ENCODE measurements around the gene DLX1.

Gene DLX1

DNA sequence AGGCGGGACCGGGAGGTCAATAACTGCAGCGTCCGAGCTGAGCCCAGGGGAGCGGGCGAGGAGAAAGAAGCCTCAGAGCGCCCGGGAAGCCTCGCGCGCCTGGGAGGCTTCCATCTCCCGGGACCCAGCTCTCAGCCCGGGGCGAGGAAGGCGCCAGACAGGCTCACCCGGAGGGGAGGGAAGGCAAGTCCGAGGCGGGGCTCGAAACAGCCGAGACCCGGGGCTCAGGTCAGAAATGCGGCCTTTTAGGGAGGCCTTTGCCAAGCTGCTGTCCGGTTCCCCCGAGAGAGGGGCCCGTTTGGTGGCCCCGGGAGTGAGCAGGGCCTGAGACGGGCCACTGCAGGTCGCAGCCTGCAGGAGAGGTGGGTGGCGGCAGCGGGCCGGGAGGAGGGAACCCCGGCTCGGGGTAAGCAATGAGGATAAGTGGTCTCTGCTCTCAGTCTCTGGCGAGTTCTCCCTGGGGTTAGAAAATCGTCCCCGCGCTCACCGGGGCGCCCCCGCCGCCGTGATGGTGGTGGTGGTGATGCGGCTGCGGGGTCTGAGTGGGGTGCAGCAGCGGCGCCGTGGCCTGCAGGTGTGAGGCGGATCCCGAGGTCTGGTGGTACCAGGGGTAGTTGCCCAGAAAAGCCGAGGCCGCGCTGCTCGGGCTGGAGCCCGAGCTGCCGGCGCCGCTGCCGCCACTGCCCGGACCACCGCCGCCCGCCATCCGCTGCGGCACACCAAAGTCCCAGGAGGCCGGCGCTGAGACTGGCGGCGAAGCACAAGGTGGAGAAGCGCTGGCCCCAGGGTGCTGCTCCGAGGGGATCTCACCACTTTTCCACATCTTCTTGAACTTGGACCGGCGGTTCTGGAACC is 15.0 kb downstream of the DLX1 start:
- peak overlapping the region; percentile 99 for H3K27ac ChIP-seq (ENCODE audit: extremely low read depth, low read depth, low read length)
- peaks cover 0 to 22% of the 10 kb centered on the region in 2 experiments; a peak in 1 of 3 replicates for H3K36me3 ChIP-seq (ENCODE audit: control insufficient read depth in 2 of 2, insufficient read depth in 1 of 2, low read length in 2 of 2)
- POLR2A ChIA-PET, result interaction anchor here (1.2 to 8.7 kb wide), 4 partner anchors 16 to 178 kb away, joined by 3 to 147 read pairs (median 42); partner anchors contain the start of genes DLX1 and HAT1
- no peaks in the 10 kb centered on the region for H3K9me3 ChIP-seq (ENCODE audit: control insufficient read depth, insufficient read depth, low read depth, low read length)
- CTCF ChIA-PET, result interaction anchor here (0.5 to 1.4 kb wide), 4 partner anchors 53 to 418 kb away, joined by 3 to 6 read pairs (median 4); no protein-coding TSS in a partner anchor
- peaks cover 19% of the 10 kb centered on the region for H3K4me1 ChIP-seq (ENCODE audit: control insufficient read depth, insufficient read depth, low read length)
- H3K4me3 ChIP-seq (ENCODE audit: low read depth, low read length), result peak overlapping the region; percentile 67
- TF ChIP-seq ZNF621 (tag by site-specific recombination; IDR thresholded peaks at IDR 0.05) (no peak), ZNF16 (tag by site-specific recombination; IDR thresholded peaks at IDR 0.05; ENCODE audit: low read depth) (no peak), ZBTB20 (tag by site-specific recombination; IDR thresholded peaks at IDR 0.05) (peak; percentile 99), ZBTB7A (tag by site-specific recombination; IDR thresholded peaks at IDR 0.05; ENCODE audit: low read depth) (0 out of 2 replicates have a peak, but pooled peaks have one; percentile 24), ZNF792 (tag by site-specific recombination; IDR thresholded peaks at IDR 0.05) (no peak), IKZF3 (tag by site-specific recombination; IDR thresholded peaks at IDR 0.05) (no peak), ZBTB21 (tag by site-specific recombination; IDR thresholded peaks at IDR 0.05) (no peak), GLIS2 (tag by site-specific recombination; IDR thresholded peaks at IDR 0.05) (peak; percentile 79), ZNF544 (tag by site-specific recombination; IDR thresholded peaks at IDR 0.05) (no peak), ZNF223 (tag by site-specific recombination; IDR thresholded peaks at IDR 0.05) (0 out of 2 replicates have a peak, but pooled peaks have one; percentile 49), BCL11A (tag by site-specific recombination; IDR thresholded peaks at IDR 0.05; ENCODE audit: low read depth) (0 out of 2 replicates have a peak, but pooled peaks have one; percentile 11), ZNF140 (tag by site-specific recombination; IDR thresholded peaks at IDR 0.05) (no peak)
- TF ChIP-seq, protein P1, sequence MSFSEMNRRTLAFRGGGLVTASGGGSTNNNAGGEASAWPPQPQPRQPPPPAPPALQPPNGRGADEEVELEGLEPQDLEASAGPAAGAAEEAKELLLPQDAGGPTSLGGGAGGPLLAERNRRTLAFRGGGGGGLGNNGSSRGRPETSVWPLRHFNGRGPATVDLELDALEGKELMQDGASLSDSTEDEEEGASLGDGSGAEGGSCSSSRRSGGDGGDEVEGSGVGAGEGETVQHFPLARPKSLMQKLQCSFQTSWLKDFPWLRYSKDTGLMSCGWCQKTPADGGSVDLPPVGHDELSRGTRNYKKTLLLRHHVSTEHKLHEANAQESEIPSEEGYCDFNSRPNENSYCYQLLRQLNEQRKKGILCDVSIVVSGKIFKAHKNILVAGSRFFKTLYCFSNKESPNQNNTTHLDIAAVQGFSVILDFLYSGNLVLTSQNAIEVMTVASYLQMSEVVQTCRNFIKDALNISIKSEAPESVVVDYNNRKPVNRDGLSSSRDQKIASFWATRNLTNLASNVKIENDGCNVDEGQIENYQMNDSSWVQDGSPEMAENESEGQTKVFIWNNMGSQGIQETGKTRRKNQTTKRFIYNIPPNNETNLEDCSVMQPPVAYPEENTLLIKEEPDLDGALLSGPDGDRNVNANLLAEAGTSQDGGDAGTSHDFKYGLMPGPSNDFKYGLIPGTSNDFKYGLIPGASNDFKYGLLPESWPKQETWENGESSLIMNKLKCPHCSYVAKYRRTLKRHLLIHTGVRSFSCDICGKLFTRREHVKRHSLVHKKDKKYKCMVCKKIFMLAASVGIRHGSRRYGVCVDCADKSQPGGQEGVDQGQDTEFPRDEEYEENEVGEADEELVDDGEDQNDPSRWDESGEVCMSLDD (tag by site-specific recombination; IDR thresholded peaks at IDR 0.05), result peak; percentile 45; the same call in 1 of the 2 replicates
- TF ChIP-seq, protein P2, sequence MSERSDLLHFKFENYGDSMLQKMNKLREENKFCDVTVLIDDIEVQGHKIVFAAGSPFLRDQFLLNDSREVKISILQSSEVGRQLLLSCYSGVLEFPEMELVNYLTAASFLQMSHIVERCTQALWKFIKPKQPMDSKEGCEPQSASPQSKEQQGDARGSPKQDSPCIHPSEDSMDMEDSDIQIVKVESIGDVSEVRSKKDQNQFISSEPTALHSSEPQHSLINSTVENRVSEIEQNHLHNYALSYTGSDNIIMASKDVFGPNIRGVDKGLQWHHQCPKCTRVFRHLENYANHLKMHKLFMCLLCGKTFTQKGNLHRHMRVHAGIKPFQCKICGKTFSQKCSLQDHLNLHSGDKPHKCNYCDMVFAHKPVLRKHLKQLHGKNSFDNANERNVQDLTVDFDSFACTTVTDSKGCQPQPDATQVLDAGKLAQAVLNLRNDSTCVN (tag by site-specific recombination; optimal IDR thresholded peaks at IDR 0.05), result peak; percentile 66
- TF ChIP-seq, protein P3, sequence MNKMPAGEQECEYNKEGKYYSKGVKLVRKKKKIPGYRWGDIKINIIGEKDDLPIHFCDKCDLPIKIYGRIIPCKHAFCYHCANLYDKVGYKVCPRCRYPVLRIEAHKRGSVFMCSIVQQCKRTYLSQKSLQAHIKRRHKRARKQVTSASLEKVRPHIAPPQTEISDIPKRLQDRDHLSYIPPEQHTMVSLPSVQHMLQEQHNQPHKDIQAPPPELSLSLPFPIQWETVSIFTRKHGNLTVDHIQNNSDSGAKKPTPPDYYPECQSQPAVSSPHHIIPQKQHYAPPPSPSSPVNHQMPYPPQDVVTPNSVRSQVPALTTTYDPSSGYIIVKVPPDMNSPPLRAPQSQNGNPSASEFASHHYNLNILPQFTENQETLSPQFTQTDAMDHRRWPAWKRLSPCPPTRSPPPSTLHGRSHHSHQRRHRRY (tag by site-specific recombination; IDR thresholded peaks at IDR 0.05), result no peak
- TF ChIP-seq, protein P4, sequence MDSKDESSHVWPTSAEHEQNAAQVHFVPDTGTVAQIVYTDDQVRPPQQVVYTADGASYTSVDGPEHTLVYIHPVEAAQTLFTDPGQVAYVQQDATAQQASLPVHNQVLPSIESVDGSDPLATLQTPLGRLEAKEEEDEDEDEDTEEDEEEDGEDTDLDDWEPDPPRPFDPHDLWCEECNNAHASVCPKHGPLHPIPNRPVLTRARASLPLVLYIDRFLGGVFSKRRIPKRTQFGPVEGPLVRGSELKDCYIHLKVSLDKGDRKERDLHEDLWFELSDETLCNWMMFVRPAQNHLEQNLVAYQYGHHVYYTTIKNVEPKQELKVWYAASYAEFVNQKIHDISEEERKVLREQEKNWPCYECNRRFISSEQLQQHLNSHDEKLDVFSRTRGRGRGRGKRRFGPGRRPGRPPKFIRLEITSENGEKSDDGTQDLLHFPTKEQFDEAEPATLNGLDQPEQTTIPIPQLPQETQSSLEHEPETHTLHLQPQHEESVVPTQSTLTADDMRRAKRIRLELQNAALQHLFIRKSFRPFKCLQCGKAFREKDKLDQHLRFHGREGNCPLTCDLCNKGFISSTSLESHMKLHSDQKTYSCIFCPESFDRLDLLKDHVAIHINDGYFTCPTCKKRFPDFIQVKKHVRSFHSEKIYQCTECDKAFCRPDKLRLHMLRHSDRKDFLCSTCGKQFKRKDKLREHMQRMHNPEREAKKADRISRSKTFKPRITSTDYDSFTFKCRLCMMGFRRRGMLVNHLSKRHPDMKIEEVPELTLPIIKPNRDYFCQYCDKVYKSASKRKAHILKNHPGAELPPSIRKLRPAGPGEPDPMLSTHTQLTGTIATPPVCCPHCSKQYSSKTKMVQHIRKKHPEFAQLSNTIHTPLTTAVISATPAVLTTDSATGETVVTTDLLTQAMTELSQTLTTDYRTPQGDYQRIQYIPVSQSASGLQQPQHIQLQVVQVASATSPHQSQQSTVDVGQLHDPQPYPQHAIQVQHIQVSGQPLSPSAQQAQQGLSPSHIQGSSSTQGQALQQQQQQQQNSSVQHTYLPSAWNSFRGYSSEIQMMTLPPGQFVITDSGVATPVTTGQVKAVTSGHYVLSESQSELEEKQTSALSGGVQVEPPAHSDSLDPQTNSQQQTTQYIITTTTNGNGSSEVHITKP (tag by site-specific recombination; IDR thresholded peaks at IDR 0.05), result no peak
- TF ChIP-seq, protein P5, sequence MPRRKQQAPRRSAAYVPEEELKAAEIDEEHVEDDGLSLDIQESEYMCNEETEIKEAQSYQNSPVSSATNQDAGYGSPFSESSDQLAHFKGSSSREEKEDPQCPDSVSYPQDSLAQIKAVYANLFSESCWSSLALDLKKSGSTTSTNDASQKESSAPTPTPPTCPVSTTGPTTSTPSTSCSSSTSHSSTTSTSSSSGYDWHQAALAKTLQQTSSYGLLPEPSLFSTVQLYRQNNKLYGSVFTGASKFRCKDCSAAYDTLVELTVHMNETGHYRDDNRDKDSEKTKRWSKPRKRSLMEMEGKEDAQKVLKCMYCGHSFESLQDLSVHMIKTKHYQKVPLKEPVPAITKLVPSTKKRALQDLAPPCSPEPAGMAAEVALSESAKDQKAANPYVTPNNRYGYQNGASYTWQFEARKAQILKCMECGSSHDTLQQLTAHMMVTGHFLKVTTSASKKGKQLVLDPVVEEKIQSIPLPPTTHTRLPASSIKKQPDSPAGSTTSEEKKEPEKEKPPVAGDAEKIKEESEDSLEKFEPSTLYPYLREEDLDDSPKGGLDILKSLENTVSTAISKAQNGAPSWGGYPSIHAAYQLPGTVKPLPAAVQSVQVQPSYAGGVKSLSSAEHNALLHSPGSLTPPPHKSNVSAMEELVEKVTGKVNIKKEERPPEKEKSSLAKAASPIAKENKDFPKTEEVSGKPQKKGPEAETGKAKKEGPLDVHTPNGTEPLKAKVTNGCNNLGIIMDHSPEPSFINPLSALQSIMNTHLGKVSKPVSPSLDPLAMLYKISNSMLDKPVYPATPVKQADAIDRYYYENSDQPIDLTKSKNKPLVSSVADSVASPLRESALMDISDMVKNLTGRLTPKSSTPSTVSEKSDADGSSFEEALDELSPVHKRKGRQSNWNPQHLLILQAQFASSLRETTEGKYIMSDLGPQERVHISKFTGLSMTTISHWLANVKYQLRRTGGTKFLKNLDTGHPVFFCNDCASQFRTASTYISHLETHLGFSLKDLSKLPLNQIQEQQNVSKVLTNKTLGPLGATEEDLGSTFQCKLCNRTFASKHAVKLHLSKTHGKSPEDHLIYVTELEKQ (tag by site-specific recombination; IDR thresholded peaks at IDR 0.05; ENCODE audit: borderline replicate concordance), result no peak
- TF ChIP-seq, protein P6, sequence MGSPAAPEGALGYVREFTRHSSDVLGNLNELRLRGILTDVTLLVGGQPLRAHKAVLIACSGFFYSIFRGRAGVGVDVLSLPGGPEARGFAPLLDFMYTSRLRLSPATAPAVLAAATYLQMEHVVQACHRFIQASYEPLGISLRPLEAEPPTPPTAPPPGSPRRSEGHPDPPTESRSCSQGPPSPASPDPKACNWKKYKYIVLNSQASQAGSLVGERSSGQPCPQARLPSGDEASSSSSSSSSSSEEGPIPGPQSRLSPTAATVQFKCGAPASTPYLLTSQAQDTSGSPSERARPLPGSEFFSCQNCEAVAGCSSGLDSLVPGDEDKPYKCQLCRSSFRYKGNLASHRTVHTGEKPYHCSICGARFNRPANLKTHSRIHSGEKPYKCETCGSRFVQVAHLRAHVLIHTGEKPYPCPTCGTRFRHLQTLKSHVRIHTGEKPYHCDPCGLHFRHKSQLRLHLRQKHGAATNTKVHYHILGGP (tag by site-specific recombination; IDR thresholded peaks at IDR 0.05), result no peak
- TF ChIP-seq, protein P7, sequence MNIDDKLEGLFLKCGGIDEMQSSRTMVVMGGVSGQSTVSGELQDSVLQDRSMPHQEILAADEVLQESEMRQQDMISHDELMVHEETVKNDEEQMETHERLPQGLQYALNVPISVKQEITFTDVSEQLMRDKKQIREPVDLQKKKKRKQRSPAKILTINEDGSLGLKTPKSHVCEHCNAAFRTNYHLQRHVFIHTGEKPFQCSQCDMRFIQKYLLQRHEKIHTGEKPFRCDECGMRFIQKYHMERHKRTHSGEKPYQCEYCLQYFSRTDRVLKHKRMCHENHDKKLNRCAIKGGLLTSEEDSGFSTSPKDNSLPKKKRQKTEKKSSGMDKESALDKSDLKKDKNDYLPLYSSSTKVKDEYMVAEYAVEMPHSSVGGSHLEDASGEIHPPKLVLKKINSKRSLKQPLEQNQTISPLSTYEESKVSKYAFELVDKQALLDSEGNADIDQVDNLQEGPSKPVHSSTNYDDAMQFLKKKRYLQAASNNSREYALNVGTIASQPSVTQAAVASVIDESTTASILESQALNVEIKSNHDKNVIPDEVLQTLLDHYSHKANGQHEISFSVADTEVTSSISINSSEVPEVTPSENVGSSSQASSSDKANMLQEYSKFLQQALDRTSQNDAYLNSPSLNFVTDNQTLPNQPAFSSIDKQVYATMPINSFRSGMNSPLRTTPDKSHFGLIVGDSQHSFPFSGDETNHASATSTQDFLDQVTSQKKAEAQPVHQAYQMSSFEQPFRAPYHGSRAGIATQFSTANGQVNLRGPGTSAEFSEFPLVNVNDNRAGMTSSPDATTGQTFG (tag by site-specific recombination; IDR thresholded peaks at IDR 0.05; ENCODE audit: borderline replicate concordance), result no peak
